ENCODE measurements around the gene DCDC1. TPM values are rescaled to one million over a fixed set of nuclear protein-coding genes. Genes with fewer than 3 reads are reported as not detected.

DCDC1 gene
- polyA plus RNA-seq, 3 donors, result 0.03 TPM; not detected in 2

DNA sequence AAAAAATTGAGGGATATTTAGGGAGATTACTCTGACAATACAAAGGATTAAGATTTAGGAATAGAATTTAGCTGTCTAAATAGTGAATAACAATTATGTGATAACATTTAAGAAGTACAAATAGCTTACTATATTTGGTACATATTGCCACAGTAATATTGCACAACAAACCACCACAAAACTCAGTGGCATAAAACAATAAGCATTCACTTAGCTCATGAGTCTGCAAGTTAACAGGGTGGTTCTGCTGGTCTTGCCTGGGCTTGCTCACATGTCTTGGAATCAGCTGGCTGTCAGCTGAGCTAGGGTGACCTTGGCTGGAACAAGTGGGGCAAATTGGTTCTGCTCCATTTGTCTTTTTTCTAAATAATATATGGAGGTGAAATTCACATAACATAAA is 115.1 kb downstream of the DCDC1 start:
- H3K36me3 Mint-ChIP-seq, result no peaks in the 10 kb centered on the region
- H3K36me3 ChIP-seq (replicated peaks in 1 of 2; ENCODE audit: control insufficient read depth in 1 of 2, insufficient read depth in 2 of 2, low read length in 2 of 2), result no peaks in the 10 kb centered on the region
- TF ChIP-seq, protein P1, sequence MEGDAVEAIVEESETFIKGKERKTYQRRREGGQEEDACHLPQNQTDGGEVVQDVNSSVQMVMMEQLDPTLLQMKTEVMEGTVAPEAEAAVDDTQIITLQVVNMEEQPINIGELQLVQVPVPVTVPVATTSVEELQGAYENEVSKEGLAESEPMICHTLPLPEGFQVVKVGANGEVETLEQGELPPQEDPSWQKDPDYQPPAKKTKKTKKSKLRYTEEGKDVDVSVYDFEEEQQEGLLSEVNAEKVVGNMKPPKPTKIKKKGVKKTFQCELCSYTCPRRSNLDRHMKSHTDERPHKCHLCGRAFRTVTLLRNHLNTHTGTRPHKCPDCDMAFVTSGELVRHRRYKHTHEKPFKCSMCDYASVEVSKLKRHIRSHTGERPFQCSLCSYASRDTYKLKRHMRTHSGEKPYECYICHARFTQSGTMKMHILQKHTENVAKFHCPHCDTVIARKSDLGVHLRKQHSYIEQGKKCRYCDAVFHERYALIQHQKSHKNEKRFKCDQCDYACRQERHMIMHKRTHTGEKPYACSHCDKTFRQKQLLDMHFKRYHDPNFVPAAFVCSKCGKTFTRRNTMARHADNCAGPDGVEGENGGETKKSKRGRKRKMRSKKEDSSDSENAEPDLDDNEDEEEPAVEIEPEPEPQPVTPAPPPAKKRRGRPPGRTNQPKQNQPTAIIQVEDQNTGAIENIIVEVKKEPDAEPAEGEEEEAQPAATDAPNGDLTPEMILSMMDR (IDR thresholded peaks at IDR 0.05), result no peak
- no peak for DNase-seq
- no peak overlapping the region for H3K4me3 Mint-ChIP-seq
- H3K27ac Mint-ChIP-seq, result no peak overlapping the region
- H3K9me3 ChIP-seq (replicated peaks in 1 of 2; ENCODE audit: control insufficient read depth in 1 of 2, insufficient read depth in 1 of 2, low read length in 2 of 2), result no peaks in the 10 kb centered on the region
- no peak overlapping the region for H2AFZ ChIP-seq (ENCODE audit: insufficient read depth, low read depth, low read length, poor library complexity, severe bottlenecking)
- no peak overlapping the region for H3K27ac ChIP-seq (ENCODE audit: low read depth in 1 of 2, low read length in 2 of 2)
- no peak overlapping the region for H3K4me3 ChIP-seq (replicated peaks in 1 of 3; ENCODE audit: low read depth in 2 of 3, low read length in 3 of 3)
- H3K4me1 ChIP-seq (ENCODE audit: control insufficient read depth in 1 of 2, insufficient read depth in 2 of 2, low read length in 2 of 2), result peaks cover 0 to 10% of the 10 kb centered on the region in 2 donors
- peaks cover 0 to 1% (median 0%) of the 10 kb centered on the region in 7 donors for H3K9me3 Mint-ChIP-seq
- peaks cover 9% of the 10 kb centered on the region for H3K4me1 Mint-ChIP-seq
- H3K27me3 ChIP-seq (ENCODE audit: control insufficient read depth in 2 of 2, insufficient read depth in 2 of 2, low read length in 2 of 2), result no peaks in the 10 kb centered on the region
- no peak overlapping the region for H3K4me2 ChIP-seq (replicated peaks; ENCODE audit: extremely low read depth, low read length, poor library complexity, severe bottlenecking)
- intact Hi-C loops (cut with micrococcal nuclease), result no loop called here
- no peaks in the 10 kb centered on the region for H3K79me2 ChIP-seq (ENCODE audit: insufficient read depth, low read length)
- H3K9ac ChIP-seq (ENCODE audit: insufficient read depth, low read length, poor library complexity, severe bottlenecking), result no peak overlapping the region
- peaks cover 0 to 4% (median 2%) of the 10 kb centered on the region in 3 donors for H3K27me3 Mint-ChIP-seq (ENCODE audit: low read depth in 3 of 3)
- H4K20me1 ChIP-seq (ENCODE audit: insufficient read depth, low read length), result no peaks in the 10 kb centered on the region

DNA sequence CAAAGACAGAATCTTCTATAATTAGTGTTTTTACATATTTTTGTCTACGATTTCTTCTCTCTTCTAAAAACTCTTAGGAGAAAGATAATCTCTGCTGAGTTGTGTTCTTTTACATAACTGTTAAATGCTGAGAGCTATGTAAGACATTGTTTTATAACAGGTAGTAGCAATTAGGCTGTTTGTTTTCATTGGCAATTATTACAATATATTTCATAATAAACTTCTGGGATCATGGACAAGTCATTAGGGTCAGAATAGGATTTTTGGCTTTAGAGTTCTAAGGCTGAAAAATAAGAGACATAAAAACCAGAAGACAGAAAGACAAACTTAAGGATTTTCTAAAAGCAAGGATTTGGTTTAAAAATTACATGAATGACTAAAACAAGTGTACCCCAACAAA is 120.8 kb downstream of the DCDC1 start:
- no peaks in the 10 kb centered on the region for H3K79me2 ChIP-seq (ENCODE audit: insufficient read depth, low read length)
- H3K9me3 ChIP-seq (replicated peaks in 1 of 2; ENCODE audit: control insufficient read depth in 1 of 2, insufficient read depth in 1 of 2, low read length in 2 of 2), result no peaks in the 10 kb centered on the region
- no peak overlapping the region for H2AFZ ChIP-seq (ENCODE audit: insufficient read depth, low read depth, low read length, poor library complexity, severe bottlenecking)
- no peaks in the 10 kb centered on the region for H3K36me3 ChIP-seq (replicated peaks in 1 of 2; ENCODE audit: control insufficient read depth in 1 of 2, insufficient read depth in 2 of 2, low read length in 2 of 2)
- Mint-ChIP-seq H3K36me3 (no peaks in the 10 kb centered on the region), H3K4me1 (no peaks in the 10 kb centered on the region), H3K4me3 (no peak overlapping the region), H3K27ac (no peak overlapping the region), H3K27me3 (ENCODE audit: low read depth in 3 of 3) (peaks cover 2 to 6% (median 3%) of the 10 kb centered on the region in 3 donors), H3K9me3 (no peaks in the 10 kb centered on the region)
- H3K27ac ChIP-seq (ENCODE audit: low read depth in 1 of 2, low read length in 2 of 2), result no peak overlapping the region
- H3K9ac ChIP-seq (ENCODE audit: insufficient read depth, low read length, poor library complexity, severe bottlenecking), result no peak overlapping the region
- H3K4me2 ChIP-seq (replicated peaks; ENCODE audit: extremely low read depth, low read length, poor library complexity, severe bottlenecking), result no peak overlapping the region
- no peak overlapping the region for H3K4me3 ChIP-seq (replicated peaks in 1 of 3; ENCODE audit: low read depth in 2 of 3, low read length in 3 of 3)
- DNase-seq, result no peak
- H3K27me3 ChIP-seq (ENCODE audit: control insufficient read depth in 2 of 2, insufficient read depth in 2 of 2, low read length in 2 of 2), result peaks cover 0 to 5% of the 10 kb centered on the region in 2 donors
- intact Hi-C loops (cut with micrococcal nuclease), result no loop called here
- WGBS (ENCODE audit: insufficient coverage), result no CpG with 5 or more reads among the region's 1 CpG
- TF ChIP-seq, protein P1 (IDR thresholded peaks at IDR 0.05), result no peak
- no peaks in the 10 kb centered on the region for H4K20me1 ChIP-seq (ENCODE audit: insufficient read depth, low read length)
- no peaks in the 10 kb centered on the region for H3K4me1 ChIP-seq (ENCODE audit: control insufficient read depth in 1 of 2, insufficient read depth in 2 of 2, low read length in 2 of 2)

Data from CD14-positive monocyte (primary cell).